K562 (cell line): ENCODE data around the gene PYGO2. TPM values are rescaled to one million over a fixed set of nuclear protein-coding genes. Genes with fewer than 3 reads are reported as not detected.

ENCODE experiments used
- BMI1 ChIP-seq: fragments of 150-350 bp; IDR thresholded peaks from 2 replicates; pipeline ENCODE4 v1.6.1; 2014; ENCODE audit warnings: low read length
- CLOCK ChIP-seq: fragments of 250-450 bp; sonication (Bioruptor Pico); IDR thresholded peaks from 2 replicates; pipeline ENCODE4 v1.4.0; 2020; ENCODE audit warnings: mild to moderate bottlenecking, moderate library complexity, borderline replicate concordance
- CTCF ChIP-seq, 3 experiments: IDR thresholded peaks in 2 of 3; conservative IDR thresholded peaks in 1 of 3; 2 replicates each; pipeline ENCODE4 v1.5.1; 2011 to 2012; ENCODE audit warnings: low read length in 3 of 3, mild to moderate bottlenecking in 3 of 3, control low read depth in 2 of 3, improper control_type of control experiment in 1 of 3, inconsistent platforms in 1 of 3, low read depth in 1 of 3, mixed read lengths in 1 of 3, moderate library complexity in 1 of 3; ENCODE audit not compliant: insufficient read depth in 2 of 3
- HDAC8 ChIP-seq: fragments of 450-650 bp; IDR thresholded peaks from 2 replicates; pipeline ENCODE4 v1.6.1; 2016; ENCODE audit warnings: mild to moderate bottlenecking, missing genetic modification characterization, moderate library complexity, missing compliant biosample characterization
- L3MBTL2 ChIP-seq: fragments of 450-650 bp; IDR thresholded peaks from 2 replicates; pipeline ENCODE4 v1.6.1; 2016; ENCODE audit warnings: mild to moderate bottlenecking, moderate library complexity
- PHF20 ChIP-seq: fragments of 450-650 bp; IDR thresholded peaks from 2 replicates; pipeline ENCODE4 v1.6.1; 2018; ENCODE audit not compliant: partially characterized antibody
- POLR2B ChIP-seq: fragments of 450-650 bp; IDR thresholded peaks from 2 replicates; pipeline ENCODE4 v1.6.1; 2018; ENCODE audit warnings: low read depth; ENCODE audit not compliant: partially characterized antibody
- PYGO2 ChIP-seq: fragments of 450-650 bp; IDR thresholded peaks from 2 replicates; pipeline ENCODE4 v1.6.1; 2016; ENCODE audit warnings: mild to moderate bottlenecking, missing genetic modification characterization, moderate library complexity, missing compliant biosample characterization
- SP2 ChIP-seq: IDR thresholded peaks from 2 replicates; pipeline ENCODE4 v1.6.1; 2011; ENCODE audit warnings: mild to moderate bottlenecking, low read depth, low read length, moderate library complexity; ENCODE audit not compliant: poor library complexity, severe bottlenecking; ENCODE audit errors: extremely low read depth
- TOE1 ChIP-seq, 2 experiments: fragments of 450-650 bp in 1 of 2; sonication (generic) in 1 of 2; formaldehyde crosslinking in 1 of 2; IDR thresholded peaks; 2 replicates each; pipeline versions ENCODE4 v1.7.1 to v1.8.0; 2016 to 2022; ENCODE audit warnings: borderline replicate concordance in 2 of 2, mild to moderate bottlenecking in 2 of 2, antibody characterized with exemption in 1 of 2, inconsistent platforms in 1 of 2, low read depth in 1 of 2, missing genetic modification reagents in 1 of 2, moderate library complexity in 1 of 2
- ZBTB11 ChIP-seq, 3 experiments: fragments of 200-800 bp in 1 of 3; fragments of 250-450 bp in 1 of 3; fragments of 450-650 bp in 1 of 3; sonication (Bioruptor Pico) in 1 of 3; sonication (Bioruptor generic) in 1 of 3; formaldehyde crosslinking in 1 of 3; IDR thresholded peaks; 2 replicates each; pipeline versions ENCODE4 v1.6.1 to v1.8.0; 2016 to 2022; ENCODE audit warnings: mild to moderate bottlenecking in 2 of 3, missing genetic modification characterization in 2 of 3, missing compliant biosample characterization in 1 of 3, moderate library complexity in 1 of 3
- ZNF699 ChIP-seq: fragments of 250-450 bp; sonication (Bioruptor Pico); IDR thresholded peaks from 2 replicates; pipeline ENCODE4 v1.8.0; 2021; ENCODE audit warnings: mild to moderate bottlenecking, moderate library complexity; ENCODE audit not compliant: insufficient replicate concordance
- polyA plus RNA-seq, 8 experiments: library from polyadenylated mRNA; depleted of rRNA in 4 of 8; stranded (reverse) in 5 of 8; unstranded in 3 of 8; fragments of >200 nt; fragmentation: Nextera tagmentation in 2 of 8; fragmentation: Illumina TruSeq in 1 of 8; extraction: Ambion mirVana in 2 of 8; extraction: Trizol in 1 of 8; gene quantifications; 2 replicates each; pipeline versions ENCODE4 v1.2.1 to v1.2.3, GENCODE V29; 2011 to 2014; ENCODE audit warnings: inconsistent platforms in 1 of 8, missing spikeins in 1 of 8
- total RNA-seq, 7 experiments: library from RNA; depleted of rRNA in 6 of 7; stranded (reverse); fragments of >200 nt in 6 of 7; fragmentation: Illumina TruSeq in 2 of 7; extraction: Trizol in 2 of 7; gene quantifications; 2 replicates each; pipeline versions ENCODE4 v1.2.1 to v1.2.3, GENCODE V29; 2011 to 2021; ENCODE audit warnings: low replicate concordance in 1 of 7
- TF ChIP-seq, protein P1 (sequence below): fragments of 150-350 bp; conservative IDR thresholded peaks from 2 replicates; pipeline ENCODE4 v1.6.1; 2014; ENCODE audit warnings: low read length

Gene PYGO2
- total and polyA plus RNA-seq, 9 of the 15 experiments (the other 6 are each of a cell fraction or from before 2014, with no cell fraction given), result 8.3 to 36.2 (median 18.2) TPM

DNA sequence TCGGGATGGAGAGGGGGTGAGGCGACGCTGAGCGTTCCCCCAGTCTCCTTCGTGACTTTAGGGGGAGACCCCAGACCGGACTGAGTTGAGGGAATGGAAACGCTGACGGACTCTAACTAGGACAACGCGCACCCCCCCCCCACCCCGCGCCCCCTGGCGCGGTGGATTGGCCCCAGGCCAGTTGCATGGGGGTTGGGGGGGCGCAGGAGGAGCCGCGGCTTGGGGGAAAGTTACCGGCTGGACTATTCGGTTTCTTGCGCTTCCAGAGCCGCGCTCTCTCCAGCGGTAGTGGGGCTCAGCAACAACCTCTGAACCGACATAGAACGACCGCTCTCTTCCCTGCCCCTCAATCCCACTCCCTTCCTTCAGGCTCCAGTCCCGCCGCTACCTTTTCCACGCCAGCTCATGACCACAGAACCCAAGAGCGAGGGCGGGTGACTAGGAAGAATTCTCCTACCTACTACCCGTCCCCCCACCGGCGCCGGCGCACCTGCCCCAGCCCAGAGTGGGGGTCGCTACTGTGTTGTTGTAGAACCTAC is 41.7 kb upstream of the PYGO2 start (continued):
- TF ChIP-seq, protein P1, sequence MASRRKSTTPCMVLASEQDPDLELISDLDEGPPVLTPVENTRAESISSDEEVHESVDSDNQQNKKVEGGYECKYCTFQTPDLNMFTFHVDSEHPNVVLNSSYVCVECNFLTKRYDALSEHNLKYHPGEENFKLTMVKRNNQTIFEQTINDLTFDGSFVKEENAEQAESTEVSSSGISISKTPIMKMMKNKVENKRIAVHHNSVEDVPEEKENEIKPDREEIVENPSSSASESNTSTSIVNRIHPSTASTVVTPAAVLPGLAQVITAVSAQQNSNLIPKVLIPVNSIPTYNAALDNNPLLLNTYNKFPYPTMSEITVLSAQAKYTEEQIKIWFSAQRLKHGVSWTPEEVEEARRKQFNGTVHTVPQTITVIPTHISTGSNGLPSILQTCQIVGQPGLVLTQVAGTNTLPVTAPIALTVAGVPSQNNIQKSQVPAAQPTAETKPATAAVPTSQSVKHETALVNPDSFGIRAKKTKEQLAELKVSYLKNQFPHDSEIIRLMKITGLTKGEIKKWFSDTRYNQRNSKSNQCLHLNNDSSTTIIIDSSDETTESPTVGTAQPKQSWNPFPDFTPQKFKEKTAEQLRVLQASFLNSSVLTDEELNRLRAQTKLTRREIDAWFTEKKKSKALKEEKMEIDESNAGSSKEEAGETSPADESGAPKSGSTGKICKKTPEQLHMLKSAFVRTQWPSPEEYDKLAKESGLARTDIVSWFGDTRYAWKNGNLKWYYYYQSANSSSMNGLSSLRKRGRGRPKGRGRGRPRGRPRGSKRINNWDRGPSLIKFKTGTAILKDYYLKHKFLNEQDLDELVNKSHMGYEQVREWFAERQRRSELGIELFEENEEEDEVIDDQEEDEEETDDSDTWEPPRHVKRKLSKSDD, result no peak
- TF ChIP-seq TOE1 (IDR thresholded peaks at IDR 0.05; ENCODE audit: borderline replicate concordance) (0 out of 2 replicates have a peak, but pooled peaks have one; percentile 29), TOE1 (CRISPR knock-in tag; IDR thresholded peaks at IDR 0.05; ENCODE audit: borderline replicate concordance, low read depth) (no peak), HDAC8 (tag) (no peak), ZNF699 (CRISPR knock-in tag) (no peak), CLOCK (CRISPR knock-in tag) (no peak), BMI1 (no peak), PYGO2 (no peak), L3MBTL2 (no peak), SP2 (no peak), PHF20 (no peak), POLR2B (no peak), CTCF (IDR thresholded peaks at IDR 0.05 in 2 of 3, conservative IDR thresholded peaks at IDR 0.05 in 1 of 3; ENCODE audit: insufficient read depth in 2 of 3, low read depth in 1 of 3, low read length in 3 of 3) (peak in 1 of 3 experiments; percentile 5; a peak in 1 of 6 replicates), ZBTB11 (CRISPR knock-in tag; IDR thresholded peaks at IDR 0.05) (peak in 1 of 3 experiments; percentile 81; a peak in 2 of 6 replicates)
